AG04450 (cell line): ENCODE data around the gene AANAT. TPM values are rescaled to one million over a fixed set of nuclear protein-coding genes. Genes with fewer than 3 reads are reported as not detected.

Experiments used
- CTCF ChIA-PET: fragments of 300-600, 350-600 bp; formaldehyde crosslinking; extraction: SDS; loops from one replicate; lab custom pipeline; 2022; ENCODE audit warnings: antibody characterized with exemption, inconsistent platforms; lab: Charles Lee
- POLR2A ChIA-PET: fragments of 350-600 bp; formaldehyde crosslinking; extraction: SDS; loops from one replicate; lab custom pipeline; 2021; ENCODE audit warnings: antibody characterized with exemption, inconsistent platforms; lab: Yijun Ruan, JAX
- DNase-seq: peaks from one replicate; pipeline ENCODE4 v3.0.0-alpha.2; 2011; ENCODE audit warnings: low read depth, low spot score
- H3K27ac ChIP-seq: one replicate; pipeline ENCODE4 v1.5.1; 2012; ENCODE audit warnings: low read depth, low read length, control low read depth
- H3K27me3 ChIP-seq: one replicate; pipeline ENCODE4 v1.6.0; 2012; ENCODE audit warnings: low read length; ENCODE audit not compliant: control insufficient read depth, insufficient read depth
- H3K4me3 ChIP-seq: 2 replicates; pipeline ENCODE4 v1.5.1; 2011; ENCODE audit warnings: mild to moderate bottlenecking, low read depth, low read length, control low read depth
- H3K9me3 ChIP-seq: 2 replicates; pipeline ENCODE4 v1.5.1; 2012; ENCODE audit warnings: low read length; ENCODE audit not compliant: control insufficient read depth, insufficient read depth
- polyA plus RNA-seq: library from polyadenylated mRNA; depleted of rRNA; stranded (reverse); fragments of >200 nt; gene quantifications from 2 replicates; pipeline ENCODE4 v1.2.3, GENCODE V29; 2011
- TF ChIP-seq, protein P1 (sequence below): IDR thresholded peaks from 2 replicates; pipeline ENCODE4 v1.5.1; 2011; ENCODE audit warnings: low read depth, low read length, control low read depth, inconsistent platforms

Gene AANAT
- polyA plus RNA-seq, 1 experiment, result not detected

GRCh38 chr17:76473541-76473985 is 6.2 kb downstream of the AANAT start:
- no peaks in the 10 kb centered on the region for H3K9me3 ChIP-seq
- H3K27ac ChIP-seq, result no peak overlapping the region
- TF ChIP-seq, protein P1, sequence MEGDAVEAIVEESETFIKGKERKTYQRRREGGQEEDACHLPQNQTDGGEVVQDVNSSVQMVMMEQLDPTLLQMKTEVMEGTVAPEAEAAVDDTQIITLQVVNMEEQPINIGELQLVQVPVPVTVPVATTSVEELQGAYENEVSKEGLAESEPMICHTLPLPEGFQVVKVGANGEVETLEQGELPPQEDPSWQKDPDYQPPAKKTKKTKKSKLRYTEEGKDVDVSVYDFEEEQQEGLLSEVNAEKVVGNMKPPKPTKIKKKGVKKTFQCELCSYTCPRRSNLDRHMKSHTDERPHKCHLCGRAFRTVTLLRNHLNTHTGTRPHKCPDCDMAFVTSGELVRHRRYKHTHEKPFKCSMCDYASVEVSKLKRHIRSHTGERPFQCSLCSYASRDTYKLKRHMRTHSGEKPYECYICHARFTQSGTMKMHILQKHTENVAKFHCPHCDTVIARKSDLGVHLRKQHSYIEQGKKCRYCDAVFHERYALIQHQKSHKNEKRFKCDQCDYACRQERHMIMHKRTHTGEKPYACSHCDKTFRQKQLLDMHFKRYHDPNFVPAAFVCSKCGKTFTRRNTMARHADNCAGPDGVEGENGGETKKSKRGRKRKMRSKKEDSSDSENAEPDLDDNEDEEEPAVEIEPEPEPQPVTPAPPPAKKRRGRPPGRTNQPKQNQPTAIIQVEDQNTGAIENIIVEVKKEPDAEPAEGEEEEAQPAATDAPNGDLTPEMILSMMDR, result peak; percentile 42
- DNase-seq, result no peak
- ChIA-PET CTCF (no interaction called here), POLR2A (interaction anchor here (1.6 kb wide), 1 partner anchor 25 kb away, joined by 3 read pairs; no protein-coding TSS in a partner anchor)
- no peak overlapping the region for H3K4me3 ChIP-seq
- no peaks in the 10 kb centered on the region for H3K27me3 ChIP-seq

- Histone ChIP-seq H3K27ac (no peak overlapping the region), H3K4me3 (no peak overlapping the region), H3K9me3 (no peaks in the 10 kb centered on the region), H3K27me3 (no peaks in the 10 kb centered on the region)
- TF ChIP-seq, protein P1, result no peak
- ChIA-PET POLR2A (interaction anchor here (1.6 kb wide), 1 partner anchor 24 kb away, joined by 3 read pairs; no protein-coding TSS in a partner anchor), CTCF (interaction anchor here (0.7 to 1.6 kb wide), 2 partner anchors 16 to 66 kb away, joined by 3 to 6 read pairs; no protein-coding TSS in a partner anchor)
- DNase-seq, result no peak
Observed at GRCh38 chr17:76474238-76474637, 6.8 kb downstream of the AANAT start.

- H3K4me3 ChIP-seq, result no peak overlapping the region
- DNase-seq, result no peak
- ChIA-PET CTCF (interaction anchor here (0.7 to 1.8 kb wide), 6 partner anchors 8 to 72 kb away, joined by 3 to 7 read pairs (median 4); partner anchors contain the start of gene AANAT), POLR2A (interaction anchor here (0.5 to 0.6 kb wide), 2 partner anchors 35 to 75 kb away, joined by 3 read pairs; no protein-coding TSS in a partner anchor)
- no peaks in the 10 kb centered on the region for H3K9me3 ChIP-seq
- no peak overlapping the region for H3K27ac ChIP-seq
- TF ChIP-seq, protein P1, result no peak
- H3K27me3 ChIP-seq, result no peaks in the 10 kb centered on the region
Observed at GRCh38 chr17:76474894-76475293, 7.5 kb downstream of the AANAT start.

GRCh38 chr17:76475302-76475701 is 7.9 kb downstream of the AANAT start:
- Histone ChIP-seq H3K4me3 (no peak overlapping the region), H3K9me3 (no peaks in the 10 kb centered on the region), H3K27me3 (no peaks in the 10 kb centered on the region), H3K27ac (no peak overlapping the region)
- ChIA-PET CTCF (interaction anchor here (0.7 to 1.8 kb wide), 5 partner anchors 8 to 72 kb away, joined by 3 to 7 read pairs (median 5); partner anchors contain the start of gene AANAT), POLR2A (interaction anchor here (0.5 to 0.6 kb wide), 2 partner anchors 34 to 75 kb away, joined by 3 read pairs; no protein-coding TSS in a partner anchor)
- no peak for DNase-seq
- TF ChIP-seq, protein P1, result no peak

DNA sequence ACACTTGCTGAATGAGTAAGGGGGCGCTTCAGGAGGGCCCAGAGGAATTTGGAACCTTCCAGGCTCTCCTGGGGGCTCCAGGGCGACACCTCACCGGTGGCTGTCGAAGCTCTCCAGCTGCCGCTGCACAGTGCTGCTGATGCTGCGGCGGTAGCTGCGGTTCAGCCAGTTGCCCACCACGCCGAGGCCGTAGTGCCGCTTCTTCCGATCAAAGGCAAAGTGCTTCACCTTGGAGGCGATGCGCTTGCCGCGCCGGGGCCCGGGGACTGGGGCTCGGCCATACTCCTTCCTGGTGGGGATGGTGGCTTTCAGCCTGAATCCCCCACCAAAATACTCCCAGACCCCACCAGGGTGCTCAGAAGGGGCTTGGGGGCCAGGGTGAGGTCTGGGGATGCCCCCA is 9.3 kb downstream of the AANAT start:
- ChIA-PET CTCF (interaction anchor here (0.9 to 1.1 kb wide), 2 partner anchors 16 to 46 kb away, joined by 3 read pairs; no protein-coding TSS in a partner anchor), POLR2A (no interaction called here)
- no peak overlapping the region for H3K4me3 ChIP-seq
- no peaks in the 10 kb centered on the region for H3K27me3 ChIP-seq
- no peak overlapping the region for H3K27ac ChIP-seq
- H3K9me3 ChIP-seq, result no peaks in the 10 kb centered on the region
- no peak for DNase-seq
- TF ChIP-seq, protein P1, result no peak
